ENCODE results near the gene INTS3. TPM values are rescaled to one million over a fixed set of nuclear protein-coding genes. Genes with fewer than 3 reads are reported as not detected.

Gene INTS3
- total RNA-seq, 1 donor from 2014 or later = 39.5 TPM

DNA sequence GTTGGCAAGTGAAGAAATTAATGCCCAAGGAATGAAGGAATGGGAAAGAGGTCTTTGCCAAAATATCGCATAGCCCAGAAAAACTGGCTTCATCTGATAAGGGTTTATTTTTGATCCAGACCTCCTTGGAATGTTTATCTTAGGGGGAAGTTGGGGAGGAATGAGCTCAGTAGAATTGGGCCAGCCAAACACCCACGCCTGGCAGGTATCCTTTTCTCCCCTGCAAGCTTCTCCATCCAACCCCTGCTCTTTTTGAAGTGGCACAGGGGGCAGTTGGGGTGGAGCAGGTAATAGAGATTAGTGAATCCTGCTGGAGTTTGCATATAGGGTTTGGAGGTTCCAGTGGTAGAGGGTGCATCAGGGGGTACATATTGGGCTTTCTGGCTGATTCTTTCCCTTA lies 21.1 kb downstream of the INTS3 start:
- Mint-ChIP-seq H3K4me1 (ENCODE audit: low read depth, unreplicated experiment) (peaks cover 10% of the 10 kb centered on the region), H3K36me3 (ENCODE audit: low read depth, unreplicated experiment) (peaks cover 30% of the 10 kb centered on the region), H3K27me3 (ENCODE audit: low read depth, unreplicated experiment) (no peaks in the 10 kb centered on the region), H3K4me3 (ENCODE audit: unreplicated experiment) (no peak overlapping the region), H3K27ac (ENCODE audit: unreplicated experiment) (no peak overlapping the region), H3K9me3 (ENCODE audit: unreplicated experiment) (no peaks in the 10 kb centered on the region)
- H3K27me3 ChIP-seq (ENCODE audit: insufficient read depth, low read length) = no peaks in the 10 kb centered on the region
- no peak for TF ChIP-seq CTCF (IDR thresholded peaks at IDR 0.05; ENCODE audit: insufficient read depth, low read depth, low read length)
- TF ChIP-seq EZH2 (IDR thresholded peaks at IDR 0.05; ENCODE audit: insufficient read depth, low read length) = no peak
- no peaks in the 10 kb centered on the region for H3K79me2 ChIP-seq (ENCODE audit: insufficient read depth, low read length)
- H3K4me3 ChIP-seq (ENCODE audit: insufficient read depth, low read depth, low read length) = no peak overlapping the region
- peaks cover 8% of the 10 kb centered on the region for H3K4me1 ChIP-seq (ENCODE audit: insufficient read depth, low read length)
- H3K9ac ChIP-seq (ENCODE audit: low read length) = no peak overlapping the region
- no peaks in the 10 kb centered on the region for H3K9me3 ChIP-seq (ENCODE audit: insufficient read depth, low read depth, low read length)
- H3K27ac ChIP-seq (ENCODE audit: low read depth, low read length) = no peak overlapping the region
- H4K20me1 ChIP-seq (ENCODE audit: insufficient read depth, low read length) = peaks cover 7% of the 10 kb centered on the region
- peaks cover 49% of the 10 kb centered on the region for H3K36me3 ChIP-seq (ENCODE audit: insufficient read depth, low read length)
- FAIRE-seq = no peak
- H3K4me2 ChIP-seq (ENCODE audit: low read length) = no peak overlapping the region
- DNase-seq (ENCODE audit: low read depth) = peak; percentile 18
- no peak overlapping the region for H2AFZ ChIP-seq (ENCODE audit: low read depth, low read length)

- Histone ChIP-seq H3K27me3 (ENCODE audit: insufficient read depth, low read length) (no peaks in the 10 kb centered on the region), H3K36me3 (ENCODE audit: insufficient read depth, low read length) (peaks cover 49% of the 10 kb centered on the region), H3K4me3 (ENCODE audit: insufficient read depth, low read depth, low read length) (no peak overlapping the region), H2AFZ (ENCODE audit: low read depth, low read length) (no peak overlapping the region), H4K20me1 (ENCODE audit: insufficient read depth, low read length) (peaks cover 1% of the 10 kb centered on the region), H3K4me1 (ENCODE audit: insufficient read depth, low read length) (peaks cover 8% of the 10 kb centered on the region), H3K4me2 (ENCODE audit: low read length) (no peak overlapping the region), H3K79me2 (ENCODE audit: insufficient read depth, low read length) (no peaks in the 10 kb centered on the region), H3K9me3 (ENCODE audit: insufficient read depth, low read depth, low read length) (no peaks in the 10 kb centered on the region), H3K9ac (ENCODE audit: low read length) (no peak overlapping the region), H3K27ac (ENCODE audit: low read depth, low read length) (no peak overlapping the region)
- Mint-ChIP-seq H3K36me3 (ENCODE audit: low read depth, unreplicated experiment) (peaks cover 28% of the 10 kb centered on the region), H3K4me3 (ENCODE audit: unreplicated experiment) (no peak overlapping the region), H3K27ac (ENCODE audit: unreplicated experiment) (no peak overlapping the region), H3K4me1 (ENCODE audit: low read depth, unreplicated experiment) (peaks cover 10% of the 10 kb centered on the region), H3K9me3 (ENCODE audit: unreplicated experiment) (no peaks in the 10 kb centered on the region), H3K27me3 (ENCODE audit: low read depth, unreplicated experiment) (no peaks in the 10 kb centered on the region)
- FAIRE-seq (no peak), DNase-seq (ENCODE audit: low read depth) (peak; percentile 46)
- TF ChIP-seq EZH2 (IDR thresholded peaks at IDR 0.05; ENCODE audit: insufficient read depth, low read length) = no peak
- TF ChIP-seq CTCF (IDR thresholded peaks at IDR 0.05; ENCODE audit: insufficient read depth, low read depth, low read length) = peak; percentile 98
Measured at GRCh38 chr1:153749408-153750005, 21.7 kb downstream of the INTS3 start.
